T-helper 1 cell treated with Interleukin-12 subunit alpha and Interleukin-12 subunit beta and Interleukin-4 antibody, amounts not matched to agents 30 ng/mL and 1 ng/mL, for 36 hours (primary cell): Measurements from ENCODE around the gene GAD1. TPM values are rescaled to one million over a fixed set of nuclear protein-coding genes. Genes with fewer than 3 reads are reported as not detected.

Experiments
- intact Hi-C: fragments of 100-400 bp; cut with micrococcal nuclease; formaldehyde crosslinking; loops from one replicate; pipeline ENCODE4 v1.15.1; 2024
- total RNA-seq: library from RNA; stranded (reverse); gene quantifications from 2 replicates; pipeline ENCODE4 v1.2.3, GENCODE V29; 2022

GAD1 gene
- 4.0 and 5.1 TPM in 2 replicates for total RNA-seq

DNA sequence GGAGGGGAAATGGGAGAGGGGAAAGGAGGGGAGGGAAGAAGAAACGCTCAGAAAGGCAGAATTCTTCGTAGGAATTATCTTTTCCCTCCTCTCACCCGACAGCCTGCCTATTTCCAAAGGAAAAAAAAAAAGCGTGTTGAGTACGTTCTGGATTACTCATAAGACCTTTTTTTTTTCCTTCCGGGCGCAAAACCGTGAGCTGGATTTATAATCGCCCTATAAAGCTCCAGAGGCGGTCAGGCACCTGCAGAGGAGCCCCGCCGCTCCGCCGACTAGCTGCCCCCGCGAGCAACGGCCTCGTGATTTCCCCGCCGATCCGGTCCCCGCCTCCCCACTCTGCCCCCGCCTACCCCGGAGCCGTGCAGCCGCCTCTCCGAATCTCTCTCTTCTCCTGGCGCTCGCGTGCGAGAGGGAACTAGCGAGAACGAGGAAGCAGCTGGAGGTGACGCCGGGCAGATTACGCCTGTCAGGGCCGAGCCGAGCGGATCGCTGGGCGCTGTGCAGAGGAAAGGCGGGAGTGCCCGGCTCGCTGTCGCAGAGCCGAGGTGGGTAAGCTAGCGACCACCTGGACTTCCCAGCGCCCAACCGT, at the start of gene GAD1:
GAD1 (plus strand) TSS at position 384 of the 589 bp plus-strand sequence. CDS start 1,705 bp downstream, outside the sequence.
- intact Hi-C loops = loop anchor here (1.0 to 5.0 kb wide), 8 partner anchors 46 to 1454 kb away; partner anchors contain the start of genes DLX2, ERICH2, LRP2 and SP5

DNA sequence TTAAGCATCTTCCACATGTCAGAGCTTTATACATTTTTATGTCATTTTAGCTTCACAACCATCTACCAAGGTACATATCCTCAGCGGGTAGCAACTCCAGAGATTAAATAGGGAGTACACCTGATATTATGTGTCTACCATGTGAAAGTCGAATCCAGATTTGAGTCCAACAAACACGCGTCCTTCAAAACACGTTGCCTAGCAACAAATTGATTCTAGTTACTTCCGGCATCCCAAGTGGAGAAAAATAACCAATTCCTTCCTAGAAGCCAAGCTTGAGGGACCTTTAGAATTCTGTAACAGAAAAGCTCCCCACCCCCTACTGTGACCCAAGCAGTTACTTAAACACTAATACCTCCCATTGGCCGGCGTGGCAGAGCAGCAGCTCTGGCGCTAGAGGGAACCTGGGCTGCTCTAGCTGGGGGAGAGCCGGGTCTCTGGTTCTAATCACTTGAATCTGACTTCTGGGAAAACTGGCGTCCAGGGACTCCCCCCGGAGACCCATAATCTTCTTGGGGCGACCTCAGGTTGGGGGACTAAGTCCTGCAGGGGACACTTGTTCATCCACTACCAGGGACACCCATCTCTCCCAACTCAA, 46.6 kb upstream of the GAD1 start, which contains the start of gene ERICH2:
ERICH2 (plus strand) TSS at position 371 of the 598 bp plus-strand sequence. CDS start 304 bp downstream, outside the sequence.
- intact Hi-C loops = loop anchor here (1.0 to 5.0 kb wide), 7 partner anchors 46 to 1787 kb away; partner anchors contain the start of genes DCAF17, GAD1, GORASP2 and METTL8

DNA sequence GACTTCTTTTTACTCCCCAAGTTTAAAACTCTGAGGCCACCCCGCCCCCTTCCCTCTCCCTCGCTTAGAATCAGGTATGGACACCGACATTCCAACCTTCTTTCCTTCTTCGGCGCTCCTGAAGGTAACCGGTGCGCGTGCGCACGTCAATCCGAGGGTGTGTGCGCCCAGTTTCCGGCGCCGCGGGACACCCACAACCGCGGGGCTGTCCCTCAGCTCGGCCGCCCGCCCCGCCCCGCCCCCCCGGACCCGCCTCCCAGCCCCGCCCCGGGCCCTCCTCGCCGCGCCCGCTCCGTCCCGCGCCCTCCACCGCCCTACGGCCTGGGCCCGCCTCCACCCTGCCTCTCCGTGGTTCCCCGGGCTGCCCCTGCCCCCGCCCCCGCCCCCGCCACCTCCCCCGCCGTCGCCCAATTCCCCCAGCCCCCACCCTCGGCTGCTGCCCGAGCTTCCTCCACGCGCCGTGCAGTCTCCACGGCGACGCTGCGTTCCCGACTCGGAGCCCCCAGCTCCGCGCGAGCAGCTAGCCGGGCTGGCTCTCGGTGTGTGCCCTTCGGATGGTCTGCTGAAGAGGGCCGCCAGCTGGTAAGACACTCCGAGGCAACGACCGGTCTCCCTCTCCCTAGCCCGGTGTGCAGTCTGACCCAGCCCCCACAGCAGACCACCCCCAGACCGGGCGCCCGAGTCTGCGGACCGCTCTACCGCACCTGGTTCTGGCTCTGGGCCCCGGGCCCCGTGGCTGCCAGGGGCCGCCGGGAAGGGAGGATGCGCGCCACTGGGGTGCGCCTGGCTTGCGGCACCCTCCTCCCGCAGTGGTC, 45.9 kb upstream of the GAD1 start:
- intact Hi-C loops = loop anchor here (1.0 to 5.0 kb wide), 7 partner anchors 45 to 1786 kb away; partner anchors contain the start of genes DCAF17, GAD1, GORASP2 and METTL8

DNA sequence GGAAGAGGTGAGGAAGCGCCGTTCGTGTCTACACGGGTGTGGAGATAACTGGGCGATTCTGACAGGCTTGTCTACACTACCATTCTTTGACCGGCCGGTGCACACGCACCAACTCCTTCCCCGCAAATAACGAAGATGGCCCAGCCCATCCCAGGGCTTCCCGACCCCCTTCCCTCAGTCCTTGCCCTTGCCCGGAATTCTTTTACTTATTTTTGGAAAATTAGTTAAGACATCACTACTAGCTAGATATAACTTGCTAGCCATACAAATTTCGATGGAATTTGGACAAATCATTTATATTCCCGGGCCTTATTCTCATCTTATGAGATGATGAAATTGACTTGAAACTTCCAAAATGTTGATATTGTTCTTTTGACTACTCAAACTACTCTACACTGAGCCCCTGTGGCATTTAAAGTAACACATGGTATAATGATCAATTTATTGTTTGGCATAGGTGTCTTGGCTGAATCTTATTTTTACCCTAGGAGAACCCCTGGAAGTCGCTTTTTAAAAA, 45.2 kb upstream of the GAD1 start:
- intact Hi-C loops = loop anchor here (2.0 to 5.0 kb wide), 6 partner anchors 57 to 1786 kb away; partner anchors contain the start of genes DCAF17, GORASP2, METTL8 and PDK1

DNA sequence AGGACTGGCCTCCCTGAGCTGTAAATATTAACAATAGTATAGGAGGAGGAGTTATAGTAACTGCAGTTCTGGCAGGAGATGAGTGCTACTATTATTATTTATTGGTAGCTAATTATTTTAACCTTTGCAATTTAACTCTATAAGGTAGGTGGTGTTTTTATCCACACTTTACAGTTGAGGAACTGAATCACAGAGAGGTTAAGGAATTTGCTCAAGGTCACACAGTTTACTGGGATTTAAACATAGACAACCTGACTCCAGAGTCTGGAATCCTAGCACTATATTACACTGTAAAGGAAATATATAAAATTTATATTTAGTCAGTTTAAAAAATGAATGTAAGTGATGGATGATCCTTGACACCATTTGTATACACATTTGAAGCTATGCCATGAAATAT, 44.4 kb upstream of the GAD1 start:
- intact Hi-C loops = loop anchor here (5.0 kb wide), 3 partner anchors 660 to 1785 kb away; partner anchors contain the start of genes DCAF17, METTL8 and PDK1

DNA sequence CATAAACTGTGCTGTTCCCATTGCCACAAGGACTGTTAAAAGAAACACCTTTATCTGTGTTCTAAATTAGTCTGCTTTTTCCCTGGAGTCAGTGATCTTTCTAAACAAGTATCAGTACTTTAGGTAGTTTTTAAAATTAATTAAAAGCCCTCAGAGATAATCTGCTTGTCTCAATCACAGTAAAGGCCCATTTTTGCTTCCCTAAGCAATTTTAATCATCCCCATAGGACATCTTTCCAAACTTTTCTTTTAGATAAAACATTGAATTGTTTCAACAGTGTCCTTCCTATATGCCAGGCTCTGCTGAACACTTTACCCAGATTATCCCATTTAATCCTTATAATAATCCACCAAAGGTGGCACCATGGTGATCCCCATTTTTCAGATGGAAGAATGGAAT, 42.6 kb upstream of the GAD1 start:
- intact Hi-C loops = loop anchor here (5.0 kb wide), 3 partner anchors 658 to 1783 kb away; partner anchors contain the start of genes DCAF17, METTL8 and PDK1

DNA sequence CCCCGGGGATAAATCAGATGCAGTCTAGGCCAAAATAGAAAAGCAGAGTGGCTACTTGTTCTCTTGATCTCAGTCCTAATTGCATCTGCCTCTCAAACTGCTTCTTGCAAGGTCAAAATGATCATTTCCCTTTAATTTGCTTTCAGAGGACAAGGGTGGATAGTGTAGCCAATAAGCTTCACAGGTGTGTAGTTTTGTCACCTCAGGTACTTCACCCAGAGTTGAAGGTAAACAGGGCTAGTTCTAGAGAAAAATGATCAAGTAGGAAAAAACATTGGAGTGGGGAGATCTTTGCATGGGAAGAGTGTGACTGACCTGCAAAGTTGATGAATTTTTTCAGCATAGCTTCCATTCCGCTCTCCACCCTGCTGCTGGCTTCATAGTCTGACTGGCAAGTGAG, 37.8 kb upstream of the GAD1 start:
- intact Hi-C loops = no loop called here

DNA sequence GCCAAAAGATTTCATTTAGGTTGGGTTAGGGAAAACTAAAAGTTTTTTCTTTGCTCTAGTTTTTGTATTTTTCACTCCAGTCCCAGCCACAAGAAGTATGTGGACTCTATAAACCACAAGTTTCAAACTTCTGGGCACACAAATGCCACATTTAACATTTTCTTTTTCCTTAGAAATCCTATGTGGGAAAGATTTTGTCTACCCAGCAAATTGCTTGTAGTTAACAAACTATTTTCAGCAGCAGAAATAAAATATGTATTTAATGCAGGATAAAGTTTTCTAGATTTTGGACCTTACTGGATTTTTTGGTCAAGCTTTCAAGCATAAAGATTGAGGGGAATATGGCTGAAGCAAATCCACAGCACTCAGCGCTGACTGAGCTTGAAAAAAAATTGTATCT, 37.4 kb upstream of the GAD1 start:
- intact Hi-C loops = no loop called here

DNA sequence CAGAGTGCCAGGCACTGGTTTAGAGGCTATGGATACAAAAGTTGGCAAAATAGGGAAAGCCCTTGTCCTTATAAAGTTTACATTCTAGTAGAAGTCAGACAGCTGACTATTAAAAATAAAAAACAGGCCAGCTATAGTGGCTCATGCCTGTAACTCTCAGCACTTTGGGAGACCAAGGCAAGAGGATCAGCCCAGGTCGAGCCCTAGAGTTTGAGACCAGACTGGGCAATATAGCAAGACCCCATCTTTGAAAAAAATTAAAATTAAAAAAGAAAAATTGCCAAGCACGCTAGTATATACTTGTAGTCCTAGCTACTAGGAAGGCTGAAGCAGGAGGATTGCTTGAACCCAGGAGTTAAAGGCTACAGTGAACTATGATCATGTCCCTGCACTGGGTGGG, 34.0 kb upstream of the GAD1 start:
- intact Hi-C loops = no loop called here

DNA sequence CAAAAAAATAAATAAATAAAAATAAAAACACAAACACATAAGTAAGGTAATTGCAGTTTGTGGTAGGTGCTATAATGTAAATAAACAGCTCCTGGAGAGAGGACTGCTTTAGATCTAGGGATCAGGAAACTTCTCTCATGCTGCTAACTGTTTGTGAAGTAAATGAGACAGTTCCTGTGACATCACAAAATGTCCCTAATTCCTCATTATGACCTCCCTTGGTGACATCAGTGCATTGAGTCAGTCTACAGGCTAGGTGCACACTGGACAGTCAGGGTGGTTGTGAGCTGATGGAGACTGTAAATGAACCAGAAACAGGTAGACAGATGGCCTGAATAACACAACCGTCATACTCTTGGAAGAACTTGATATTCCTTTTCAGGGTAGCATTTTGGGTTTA, 33.1 kb upstream of the GAD1 start:
- intact Hi-C loops = no loop called here

DNA sequence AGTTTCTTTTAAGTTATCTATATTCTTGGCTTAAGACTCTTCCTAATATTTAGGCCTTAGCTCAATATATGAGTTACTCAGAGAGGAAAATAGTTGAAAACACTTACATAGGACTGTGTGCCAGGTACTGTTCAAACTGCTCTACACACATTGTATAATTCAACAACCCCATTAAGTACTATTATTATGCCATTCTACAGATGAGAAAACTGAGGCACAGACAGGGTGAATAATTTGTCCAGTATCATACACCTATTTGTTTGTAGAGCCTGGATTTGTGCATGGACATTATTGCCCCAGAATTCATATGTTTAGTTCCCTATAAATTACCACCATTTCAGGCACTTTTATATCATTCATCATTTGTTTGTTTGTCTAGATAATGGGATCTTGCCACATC, 17.7 kb upstream of the GAD1 start:
- intact Hi-C loops = no loop called here

DNA sequence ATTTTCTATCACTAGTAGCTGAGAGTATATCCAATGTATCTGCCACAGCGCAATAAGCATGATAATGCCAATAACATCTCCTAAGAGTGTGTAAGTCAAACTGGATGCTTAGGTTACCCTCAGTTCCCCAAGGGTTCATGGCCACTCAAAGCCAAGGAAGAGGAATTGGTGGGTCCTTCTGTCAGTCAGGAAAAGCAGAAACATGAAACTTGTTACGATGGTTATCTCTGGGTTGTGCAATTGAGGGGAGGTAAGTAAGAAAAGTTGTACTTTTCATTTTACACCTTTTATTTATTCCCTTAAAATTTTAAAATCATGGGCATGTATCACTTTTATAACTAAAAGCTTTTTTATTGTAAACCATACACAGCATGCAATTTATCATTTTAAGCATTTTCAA, 10.1 kb upstream of the GAD1 start:
- intact Hi-C loops = no loop called here

DNA sequence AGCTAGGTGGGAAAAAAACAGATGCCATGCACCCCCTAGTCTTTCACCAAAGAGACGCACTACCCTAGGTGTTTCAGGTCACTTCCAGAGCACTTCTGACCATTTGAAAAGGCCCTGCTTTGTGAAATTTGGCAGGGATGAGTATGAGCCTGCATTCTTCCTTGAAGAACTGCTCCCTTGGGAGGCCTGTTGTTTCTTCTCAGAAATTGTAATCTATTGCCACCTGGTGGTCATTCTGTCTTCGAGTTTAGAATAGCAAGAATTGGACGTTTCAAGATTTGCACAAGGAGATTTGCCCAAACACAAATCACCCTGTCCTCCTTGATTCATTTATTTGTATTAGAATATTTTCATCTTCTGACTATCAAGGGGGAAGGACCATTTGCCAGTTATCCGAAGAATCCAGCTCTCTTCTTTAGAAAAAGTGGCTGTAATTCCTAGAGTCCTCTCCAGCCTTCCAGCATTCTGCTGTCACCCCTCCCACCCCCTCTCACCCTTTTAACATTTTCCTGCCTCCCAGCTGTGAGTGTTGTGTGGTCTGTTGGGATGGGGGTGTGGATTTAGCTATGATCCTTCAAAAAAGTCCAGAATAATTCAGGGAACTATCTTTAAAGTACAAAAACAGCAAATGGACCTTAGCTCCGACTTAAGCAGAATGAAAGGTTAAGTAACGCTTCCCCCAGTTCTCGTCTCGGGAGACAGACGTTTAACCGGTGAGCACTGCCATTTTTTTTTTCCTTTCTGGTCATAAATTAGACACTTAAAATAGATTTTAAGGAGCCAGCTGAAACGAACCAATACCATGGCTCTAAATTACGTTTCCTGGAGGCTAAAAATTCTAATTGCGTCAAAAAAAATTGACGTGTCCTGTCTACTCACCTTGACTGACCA, 3.7 kb upstream of the GAD1 start:
- intact Hi-C loops = loop anchor here (1.0 to 5.0 kb wide), 9 partner anchors 10 to 881 kb away; no protein-coding TSS in a partner anchor

DNA sequence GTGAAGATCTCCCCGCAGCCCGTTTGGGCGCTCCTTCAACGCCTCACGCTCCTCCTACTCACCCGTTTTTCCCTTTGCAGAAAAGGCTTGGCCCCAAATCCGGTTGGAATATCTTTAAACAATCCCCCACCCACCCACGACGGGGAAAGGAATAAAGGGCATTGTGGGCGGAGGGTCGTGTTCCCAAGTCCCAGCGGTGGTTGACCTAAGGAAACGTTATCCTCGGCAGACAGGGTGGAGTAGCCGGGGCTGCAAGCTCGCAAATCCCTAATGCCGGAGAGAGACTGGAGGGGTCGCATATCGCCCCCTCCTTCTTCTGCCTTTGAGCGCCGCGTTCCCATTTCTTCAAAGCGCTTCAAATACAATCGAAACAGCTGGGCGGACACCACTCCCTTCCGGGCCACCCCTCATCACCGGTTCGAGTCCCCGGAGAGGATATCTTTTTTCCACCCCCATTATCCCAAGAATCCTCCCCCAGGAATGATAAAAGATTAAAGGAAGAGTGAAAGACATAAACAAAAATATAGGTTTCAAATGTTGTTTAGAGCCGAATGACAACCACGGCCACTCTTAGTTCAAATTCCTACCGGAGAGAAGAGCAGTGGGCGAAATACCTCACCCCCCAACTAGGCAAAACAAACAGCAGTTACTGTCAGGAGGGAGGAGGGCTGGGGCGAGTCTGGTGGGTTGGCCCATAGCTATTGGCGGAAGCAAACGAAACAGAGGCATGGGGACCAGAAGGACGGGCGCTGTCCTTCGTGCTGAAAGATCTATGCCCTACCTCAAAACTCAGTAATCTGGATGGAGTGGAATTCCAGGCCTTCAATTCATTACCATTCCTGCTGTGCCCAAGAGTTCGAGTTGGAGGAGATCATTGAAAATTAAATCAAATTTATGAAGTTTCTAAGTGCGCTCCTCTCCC, 2.8 kb upstream of the GAD1 start:
- intact Hi-C loops = loop anchor here (5.0 kb wide), 1 partner anchor 882 kb away; no protein-coding TSS in a partner anchor

DNA sequence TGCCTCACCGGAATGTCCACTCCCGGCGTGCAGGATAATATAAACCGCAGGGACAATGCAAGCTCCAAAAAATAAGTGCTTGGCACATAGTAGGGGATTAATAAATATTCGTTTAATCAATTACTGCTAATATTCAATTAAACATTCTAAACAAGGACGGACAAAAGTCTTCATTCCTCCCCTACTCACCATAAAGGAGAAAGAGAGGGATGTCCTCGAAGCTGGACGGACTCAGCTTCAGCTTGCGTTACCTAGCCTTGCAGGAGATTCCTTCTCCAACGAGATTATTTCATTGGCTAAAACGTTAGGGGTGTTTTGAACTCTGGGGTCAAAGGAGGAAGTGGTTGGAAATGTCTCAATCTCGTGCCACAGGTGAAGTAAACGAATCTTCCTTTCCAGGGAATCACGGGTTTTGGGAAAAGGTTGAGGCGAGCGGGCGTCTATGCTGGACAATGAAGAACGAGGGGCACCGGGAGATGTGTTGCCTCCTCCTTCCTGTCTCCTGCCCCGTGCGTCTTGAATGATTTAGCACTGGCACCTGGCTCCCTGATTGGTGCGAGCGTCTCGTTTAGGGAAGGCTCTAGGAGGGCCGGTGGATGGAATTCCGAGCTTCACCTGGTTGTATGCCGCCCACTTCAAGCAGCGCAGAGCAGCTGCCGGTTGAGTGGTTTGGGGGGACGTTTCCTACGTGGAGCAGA, 2.0 kb upstream of the GAD1 start:
- intact Hi-C loops = loop anchor here (5.0 kb wide), 3 partner anchors 882 to 1452 kb away; partner anchors contain the start of genes DLX2 and LRP2

DNA sequence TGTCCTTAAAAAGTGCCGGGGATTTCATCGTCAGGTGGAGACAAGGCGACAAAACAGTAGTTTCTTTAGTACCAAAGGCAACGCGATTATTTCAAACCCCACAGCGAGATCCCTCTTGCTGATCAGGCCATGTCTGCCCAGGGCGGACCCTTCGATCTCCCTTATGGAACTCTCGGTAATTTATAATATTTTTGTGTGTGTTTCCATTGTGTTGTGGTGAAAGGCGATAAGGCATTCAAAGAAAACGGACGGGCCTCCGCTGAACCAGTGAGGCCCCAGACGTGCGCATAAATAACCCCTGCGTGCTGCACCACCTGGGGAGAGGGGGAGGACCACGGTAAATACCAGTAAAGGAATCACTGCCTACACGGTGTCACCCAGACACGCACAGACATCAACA, 1.4 kb upstream of the GAD1 start:
- intact Hi-C loops = loop anchor here (5.0 kb wide), 2 partner anchors 1287 to 1453 kb away; partner anchors contain the start of genes DLX2 and LRP2

DNA sequence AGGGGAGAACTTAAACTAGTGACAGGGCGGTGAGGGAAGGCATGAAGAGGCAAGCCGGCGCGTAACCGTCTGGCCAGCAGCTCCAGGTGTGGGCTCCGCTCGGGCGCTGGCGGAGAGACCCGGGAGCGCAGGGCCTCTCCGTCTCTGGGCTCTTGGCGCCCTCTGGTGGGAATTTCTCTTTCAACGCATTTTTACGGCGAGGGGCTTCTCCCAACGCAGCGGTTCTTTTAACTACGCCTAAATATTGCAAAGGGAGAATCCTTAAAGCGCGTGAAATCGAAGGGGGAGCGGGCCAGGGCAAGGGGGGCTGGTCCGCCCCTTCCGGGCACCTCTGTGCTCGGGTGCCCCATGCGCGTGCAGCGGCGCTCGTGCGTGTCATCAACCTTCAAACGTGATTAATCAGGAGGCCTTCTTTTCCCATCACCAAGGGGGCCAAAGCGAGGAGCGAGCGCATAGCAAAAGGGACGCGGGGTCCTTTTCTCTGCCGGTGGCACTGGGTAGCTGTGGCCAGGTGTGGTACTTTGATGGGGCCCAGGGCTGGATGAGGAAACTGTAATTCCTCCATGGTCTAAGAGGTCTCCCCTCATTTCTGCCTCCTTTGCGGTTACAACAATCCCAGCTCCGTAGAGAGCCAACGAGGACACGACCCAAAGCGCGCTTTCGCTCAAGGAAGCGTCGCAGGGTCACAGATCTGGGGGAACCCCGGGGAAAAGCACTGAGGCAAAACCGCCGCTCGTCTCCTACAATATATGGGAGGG, 762 bp upstream of the GAD1 start:
- intact Hi-C loops = loop anchor here (1.0 to 5.0 kb wide), 8 partner anchors 46 to 1454 kb away; partner anchors contain the start of genes DLX2, ERICH2, LRP2 and SP5
